OCI-LY7 (cell line): ENCODE measurements around the gene JAZF1. TPM values are rescaled to one million over a fixed set of nuclear protein-coding genes. Genes with fewer than 3 reads are reported as not detected.

Source experiments
- BruUV-seq: library from RNA; stranded (reverse); fragments of 400-500 nt; replicated peaks from 2 replicates; lab custom pipeline; 2021; lab: Mats Ljungman, UMichigan
- CTCF ChIA-PET: fragments of 300-600 bp; sonication (Branson Sonifier 250); formaldehyde crosslinking; loops from one replicate; lab custom pipeline; 2022; ENCODE audit warnings: antibody characterized with exemption; ENCODE audit not compliant: unreplicated experiment; lab: Charles Lee
- POLR2A ChIA-PET: fragments of 300-600 bp; sonication (Branson Sonifier 250); formaldehyde crosslinking; loops from one replicate; lab custom pipeline; 2022; ENCODE audit warnings: antibody characterized with exemption; lab: Charles Lee
- DNase-seq: peaks from one replicate; pipeline ENCODE4 v3.0.0-alpha.2; 2015; ENCODE audit warnings: low spot score
- H2AFZ ChIP-seq: fragments of 200-600 bp; sonication (generic), shearing (Covaris generic); 2 replicates; pipeline ENCODE4 v1.6.1; 2014; ENCODE audit warnings: mild to moderate bottlenecking, antibody characterized with exemption, low read length, moderate library complexity
- H3K27ac ChIP-seq: fragments of 200-600 bp; sonication (generic); 2 replicates; pipeline ENCODE4 v1.5.1; 2014; ENCODE audit warnings: mixed run types, low read depth, mild to moderate bottlenecking, moderate library complexity, low read length, inconsistent platforms; ENCODE audit not compliant: poor library complexity, severe bottlenecking
- H3K36me3 ChIP-seq: fragments of 200-600 bp; sonication (generic); 2 replicates; pipeline ENCODE4 v1.6.1; 2014; ENCODE audit warnings: mild to moderate bottlenecking, antibody characterized with exemption, low read length, moderate library complexity, mixed read lengths; ENCODE audit not compliant: insufficient read depth
- H3K4me1 ChIP-seq: fragments of 200-600 bp; sonication (generic); 2 replicates; pipeline ENCODE4 v1.5.1; 2014; ENCODE audit warnings: mild to moderate bottlenecking, low read length; ENCODE audit not compliant: insufficient read depth, poor library complexity, severe bottlenecking
- H3K4me2 ChIP-seq: fragments of 200-600 bp; sonication (generic); 2 replicates; pipeline ENCODE4 v1.6.1; 2014; ENCODE audit warnings: mild to moderate bottlenecking, low read length
- H3K4me3 ChIP-seq: fragments of 200-600 bp; sonication (generic); 2 replicates; pipeline ENCODE4 v1.5.1; 2014; ENCODE audit warnings: mild to moderate bottlenecking, low read depth, low read length; ENCODE audit not compliant: poor library complexity, severe bottlenecking
- H3K79me2 ChIP-seq: fragments of 200-600 bp; sonication (generic); 2 replicates; pipeline ENCODE4 v1.6.1; 2016; ENCODE audit warnings: low read depth, mild to moderate bottlenecking, low read length, moderate library complexity, mixed read lengths; ENCODE audit not compliant: insufficient read depth
- H3K9me2 ChIP-seq: fragments of 200-600 bp; sonication (generic); 2 replicates; pipeline ENCODE4 v1.6.1; 2016; ENCODE audit warnings: mild to moderate bottlenecking, low read length, mixed read lengths; ENCODE audit not compliant: insufficient read depth
- H3K9me3 ChIP-seq: fragments of 200-600 bp; sonication (generic); 2 replicates; pipeline ENCODE4 v1.6.1; 2014; ENCODE audit warnings: mild to moderate bottlenecking, mixed run types, low read length, mixed read lengths
- H4K20me1 ChIP-seq: fragments of 200-600 bp; sonication (generic); 2 replicates; pipeline ENCODE4 v1.6.1; 2014; ENCODE audit warnings: mild to moderate bottlenecking, antibody characterized with exemption, low read length, moderate library complexity, mixed read lengths; ENCODE audit not compliant: insufficient read depth
- EZH2phosphoT487 ChIP-seq: fragments of 200-600 bp; sonication (generic); IDR thresholded peaks from 2 replicates; pipeline ENCODE4 v1.6.1; 2018; ENCODE audit warnings: low read depth, borderline replicate concordance, mild to moderate bottlenecking, mixed run types, antibody characterized with exemption, low read length, moderate library complexity, mixed read lengths
- intact Hi-C: fragments of 100-400 bp; cut with micrococcal nuclease; formaldehyde crosslinking; loops from one replicate; pipeline ENCODE4 v1.10.0; 2022; ENCODE audit not compliant: unreplicated experiment
- total RNA-seq, 2 experiments: library from RNA; depleted of rRNA in 1 of 2; stranded (reverse); fragments of >200 nt in 1 of 2; shearing (Covaris generic) in 1 of 2; gene quantifications; 2 replicates each; pipeline ENCODE4 v1.2.3, GENCODE V29; 2014 to 2022
- TF ChIP-seq, protein P1 (sequence below): fragments of 200-600 bp; sonication (generic); conservative IDR thresholded peaks from 2 replicates; pipeline ENCODE4 v1.5.1; 2014; ENCODE audit warnings: mild to moderate bottlenecking, antibody characterized with exemption, low read length, moderate library complexity, mixed read lengths

Gene JAZF1
- total RNA-seq, 2 experiments from 2014 or later, result 6.3 to 25.0 TPM

DNA sequence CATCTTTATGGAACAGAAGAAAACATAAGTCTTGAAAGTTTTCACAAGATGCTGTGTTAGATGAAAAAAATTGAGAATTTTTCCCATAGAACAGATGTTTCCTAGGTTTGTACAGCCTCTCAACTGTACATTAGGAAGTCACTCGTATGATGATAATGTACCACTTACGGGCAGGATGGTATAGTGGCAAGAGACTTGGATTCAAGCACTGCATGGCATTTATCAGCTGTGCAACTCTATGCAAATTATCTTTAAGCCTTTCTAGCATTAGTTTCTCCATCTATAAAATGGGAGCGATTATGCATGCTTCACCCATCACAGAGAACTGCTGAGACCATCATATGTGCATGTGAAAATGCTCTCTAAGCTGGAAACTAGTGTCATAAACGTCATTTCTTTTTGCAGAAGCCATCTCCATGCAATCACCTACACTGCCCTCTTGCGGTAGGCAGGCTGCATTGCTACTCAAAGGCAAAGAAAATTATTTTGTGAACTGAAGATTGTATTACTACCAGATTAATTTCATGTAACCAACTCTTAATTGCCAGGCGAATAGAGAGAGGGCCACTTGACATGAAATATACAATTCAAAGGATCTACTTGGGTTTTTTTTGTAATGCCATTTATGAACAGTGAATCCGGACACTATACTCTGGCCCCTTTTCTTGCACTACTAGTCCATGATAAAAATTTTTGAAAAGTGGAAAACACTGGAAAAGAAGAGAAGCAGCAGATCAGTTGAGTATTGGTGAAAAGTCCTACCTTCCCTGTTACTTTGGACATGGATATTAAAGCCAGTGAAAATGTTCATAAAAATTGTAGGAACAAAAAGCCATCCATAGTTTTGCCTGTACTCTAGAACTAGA lies 102.3 kb downstream of the JAZF1 start:
- BruUV-seq, result no TSS peak
- peak; percentile 56 for DNase-seq
- Histone ChIP-seq H3K79me2 (0 out of 2 replicates have a peak, but pooled peaks cover 4% of the 10 kb centered on the region), H3K36me3 (no peaks in the 10 kb centered on the region), H3K4me3 (no peak overlapping the region), H3K4me2 (no peak overlapping the region), H3K4me1 (no peaks in the 10 kb centered on the region), H3K9me2 (no peaks in the 10 kb centered on the region), H4K20me1 (peaks cover 11% of the 10 kb centered on the region), H3K27ac (no peak overlapping the region), H3K9me3 (no peaks in the 10 kb centered on the region), H2AFZ (no peak overlapping the region)
- ChIA-PET POLR2A (interaction anchor here (0.5 to 1.1 kb wide), 2 partner anchors 9 to 74 kb away, joined by 3 read pairs; no protein-coding TSS in a partner anchor), CTCF (interaction anchor here (0.8 kb wide), 1 partner anchor 158 kb away, joined by 3 read pairs; no protein-coding TSS in a partner anchor)
- intact Hi-C loops, result loop anchor here (5.0 kb wide), 1 partner anchor 881 kb away; no protein-coding TSS in a partner anchor
- TF ChIP-seq EZH2phosphoT487, result no peak
- TF ChIP-seq, protein P1, sequence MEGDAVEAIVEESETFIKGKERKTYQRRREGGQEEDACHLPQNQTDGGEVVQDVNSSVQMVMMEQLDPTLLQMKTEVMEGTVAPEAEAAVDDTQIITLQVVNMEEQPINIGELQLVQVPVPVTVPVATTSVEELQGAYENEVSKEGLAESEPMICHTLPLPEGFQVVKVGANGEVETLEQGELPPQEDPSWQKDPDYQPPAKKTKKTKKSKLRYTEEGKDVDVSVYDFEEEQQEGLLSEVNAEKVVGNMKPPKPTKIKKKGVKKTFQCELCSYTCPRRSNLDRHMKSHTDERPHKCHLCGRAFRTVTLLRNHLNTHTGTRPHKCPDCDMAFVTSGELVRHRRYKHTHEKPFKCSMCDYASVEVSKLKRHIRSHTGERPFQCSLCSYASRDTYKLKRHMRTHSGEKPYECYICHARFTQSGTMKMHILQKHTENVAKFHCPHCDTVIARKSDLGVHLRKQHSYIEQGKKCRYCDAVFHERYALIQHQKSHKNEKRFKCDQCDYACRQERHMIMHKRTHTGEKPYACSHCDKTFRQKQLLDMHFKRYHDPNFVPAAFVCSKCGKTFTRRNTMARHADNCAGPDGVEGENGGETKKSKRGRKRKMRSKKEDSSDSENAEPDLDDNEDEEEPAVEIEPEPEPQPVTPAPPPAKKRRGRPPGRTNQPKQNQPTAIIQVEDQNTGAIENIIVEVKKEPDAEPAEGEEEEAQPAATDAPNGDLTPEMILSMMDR, result peak; percentile 100

DNA sequence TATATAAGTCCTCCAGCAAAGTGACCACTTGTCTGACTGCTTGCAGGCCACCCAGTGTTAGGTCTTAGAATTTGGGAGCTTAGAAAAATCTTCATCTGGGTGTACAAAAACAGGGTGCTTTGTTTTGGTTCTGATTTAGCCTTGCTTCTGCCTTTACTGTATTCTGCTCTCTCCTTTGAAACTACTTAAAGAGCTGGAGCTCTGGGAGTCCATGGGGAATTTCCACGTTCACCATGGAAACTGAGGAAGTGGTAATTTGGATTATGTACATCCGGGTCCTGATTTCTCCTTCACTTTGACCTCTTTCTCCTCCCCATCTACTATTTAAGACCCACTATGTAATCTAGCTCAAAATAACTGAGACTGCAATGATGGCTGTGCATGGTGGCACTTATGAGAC lies 103.0 kb downstream of the JAZF1 start:
- Histone ChIP-seq H3K79me2 (0 out of 2 replicates have a peak, but pooled peaks cover 4% of the 10 kb centered on the region), H3K4me2 (no peak overlapping the region), H3K36me3 (no peaks in the 10 kb centered on the region), H3K27ac (no peak overlapping the region), H2AFZ (no peak overlapping the region), H3K9me3 (no peaks in the 10 kb centered on the region), H3K9me2 (no peaks in the 10 kb centered on the region), H3K4me1 (no peaks in the 10 kb centered on the region), H3K4me3 (no peak overlapping the region), H4K20me1 (peaks cover 11% of the 10 kb centered on the region)
- BruUV-seq, result no TSS peak
- no peak for DNase-seq
- TF ChIP-seq, protein P1, result no peak
- no peak for TF ChIP-seq EZH2phosphoT487
- intact Hi-C loops, result loop anchor here (5.0 kb wide), 1 partner anchor 880 kb away; no protein-coding TSS in a partner anchor
- ChIA-PET CTCF (no interaction called here), POLR2A (interaction anchor here (0.8 to 1.1 kb wide), 2 partner anchors 16 to 74 kb away, joined by 3 read pairs; no protein-coding TSS in a partner anchor)
